SK-N-SH (cell line): ENCODE data around the gene AQP5. TPM values are rescaled to one million over a fixed set of nuclear protein-coding genes. Genes with fewer than 3 reads are reported as not detected.

Source experiments
- polyA plus RNA-seq, 3 experiments: library from polyadenylated mRNA; depleted of rRNA; stranded (reverse); fragments of >200 nt; gene quantifications; 2 replicates each; pipeline ENCODE4 v1.2.3, GENCODE V29; 2012

Gene AQP5
- polyA plus RNA-seq, 1 of the 3 experiments (the other 2 are of a cell fraction): 0.10 TPM

Other genes starting within 250 kb of the AQP5 start
- 290 and 360 TPM in 2 replicates for gene TMBIM6, start 220.3 kb upstream of the AQP5 start, polyA plus RNA-seq (2012; rRNA removed)
- gene NCKAP5L, start 133.5 kb upstream of the AQP5 start, polyA plus RNA-seq (2012; rRNA removed): 8.7 and 8.9 TPM in 2 replicates
- gene BCDIN3D, start 118.8 kb upstream of the AQP5 start, polyA plus RNA-seq (2012; rRNA removed): 2.3 and 3.8 TPM in 2 replicates
- 6.3 and 11.3 TPM in 2 replicates for gene FAIM2, start 58.0 kb upstream of the AQP5 start, polyA plus RNA-seq (2012; rRNA removed)
- gene AQP2, start 11.1 kb upstream of the AQP5 start, polyA plus RNA-seq (2012; rRNA removed): not detected in 2 replicates
- 0.10 and 0.21 TPM in 2 replicates for gene AQP6, start 11.1 kb downstream of the AQP5 start, polyA plus RNA-seq (2012; rRNA removed)
- 21.5 and 23.4 TPM in 2 replicates for gene RACGAP1, start 63.6 kb downstream of the AQP5 start, polyA plus RNA-seq (2012; rRNA removed)
- gene ASIC1, start 95.7 kb downstream of the AQP5 start, polyA plus RNA-seq (2012; rRNA removed): 24.3 and 28.4 TPM in 2 replicates
- gene SMARCD1, start 123.5 kb downstream of the AQP5 start, polyA plus RNA-seq (2012; rRNA removed): 58.5 and 77.2 TPM in 2 replicates
- gene GPD1, start 142.1 kb downstream of the AQP5 start, polyA plus RNA-seq (2012; rRNA removed): 0.07 and 0.26 TPM in 2 replicates
- gene COX14, start 150.4 kb downstream of the AQP5 start, polyA plus RNA-seq (2012; rRNA removed): 204 and 218 TPM in 2 replicates
- gene CERS5, start 205.5 kb downstream of the AQP5 start, polyA plus RNA-seq (2012; rRNA removed): 56.9 and 68.3 TPM in 2 replicates